Activated CD4-positive, CD25-positive, alpha-beta regulatory T cell (primary cell): Measurements from ENCODE around the gene MYOZ2.
"Not testable (repeated sequence)": the region's sequence is repeated elsewhere in the genome, so short reads cannot be mapped to it uniquely, and the experiment has no call there.

Source experiments
- DNase-seq, 4 experiments: peaks; one replicate each; lab custom pipeline; 2025; lab: John Stamatoyannopoulos, UW

MYOZ2 gene

DNA sequence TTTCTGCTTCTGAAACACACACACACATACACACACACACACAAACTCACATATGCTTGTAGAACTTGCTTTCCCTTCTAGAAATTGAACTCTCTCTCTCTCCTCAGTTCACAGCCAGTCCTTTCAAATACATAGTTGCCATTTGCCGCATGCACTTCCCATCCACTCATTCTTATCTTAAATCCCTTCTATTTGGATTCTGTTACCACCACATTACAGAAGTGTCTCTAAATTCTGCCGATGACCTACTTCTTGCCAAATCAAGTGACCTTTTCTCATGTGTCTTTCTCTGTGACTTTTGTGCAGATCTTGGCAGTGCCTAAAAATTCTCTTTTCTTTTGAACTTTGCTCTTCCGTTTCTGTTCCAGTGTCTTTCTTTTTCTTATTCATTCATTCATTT is 7.5 kb upstream of the MYOZ2 start:
- DNase-seq: no peak

DNA sequence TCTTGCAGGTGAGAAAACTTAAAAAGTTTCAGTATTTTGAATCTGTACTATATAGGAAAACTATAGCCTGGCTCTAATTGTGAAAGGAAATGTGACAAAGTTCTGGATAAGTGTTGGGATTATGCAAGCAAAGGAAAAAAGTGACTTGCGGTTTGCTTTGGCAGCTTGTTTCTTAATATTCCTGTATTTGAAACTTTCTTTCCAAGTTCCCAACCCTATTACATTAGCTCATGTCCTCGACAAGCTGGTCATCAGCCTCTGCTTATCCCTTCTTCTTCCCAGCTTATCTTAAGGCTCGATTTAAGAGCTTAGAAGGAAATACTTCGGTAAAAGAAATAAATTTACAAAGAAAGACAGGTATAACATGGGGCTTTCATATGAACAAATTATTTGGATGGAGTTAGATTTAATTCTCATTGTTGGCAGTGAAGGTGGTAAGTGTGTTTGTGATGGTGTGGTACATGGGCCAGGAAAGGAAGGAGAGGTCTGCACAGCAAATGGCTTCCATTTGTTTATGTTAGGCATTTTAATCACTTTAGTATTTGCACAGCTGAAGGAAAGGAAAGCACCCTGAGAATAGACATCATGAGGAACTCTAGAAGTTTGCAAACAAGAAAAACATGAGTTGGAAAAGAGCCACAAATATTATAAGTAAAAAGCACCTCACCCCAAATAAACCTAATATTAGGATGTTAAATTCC is 5.1 kb upstream of the MYOZ2 start:
- no peak for DNase-seq

DNA sequence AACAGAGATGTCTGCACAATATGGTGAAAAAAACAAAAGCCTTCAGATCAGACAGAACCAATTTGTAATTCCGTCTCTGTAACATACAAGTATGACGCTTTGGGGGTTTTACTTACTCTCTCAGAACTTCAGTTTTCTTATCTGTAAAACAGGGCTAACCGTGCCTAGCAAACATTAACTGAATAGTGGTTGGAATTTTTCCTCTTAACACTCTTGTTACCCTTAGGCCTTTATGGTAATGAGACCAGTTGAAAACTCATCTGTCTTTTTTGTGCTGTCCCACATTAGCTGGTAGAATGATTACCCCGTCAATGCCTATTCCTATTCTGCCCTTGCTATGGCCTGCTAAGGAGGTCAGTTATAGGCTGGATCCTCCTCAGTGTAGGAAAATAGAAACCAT is 4.5 kb upstream of the MYOZ2 start:
- DNase-seq: no peak

DNA sequence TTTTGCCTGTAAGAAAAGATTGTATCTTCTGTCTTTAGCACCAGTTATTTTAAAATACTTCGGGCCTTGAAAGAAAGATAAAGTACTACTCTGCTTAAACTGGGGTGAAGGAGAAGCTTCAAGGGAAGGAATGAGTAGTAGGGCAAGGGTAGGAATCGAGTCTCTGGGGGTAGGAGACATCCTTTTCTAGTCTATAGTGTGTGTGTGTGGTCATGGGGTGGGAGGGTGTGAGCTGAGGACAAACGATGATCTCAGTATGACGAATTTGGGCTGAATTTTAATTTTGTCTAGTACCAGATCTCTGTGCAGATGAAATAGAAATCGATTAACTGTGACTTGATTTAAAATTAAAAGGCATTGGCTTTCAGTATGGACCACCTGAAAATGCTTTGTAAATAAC is 3.3 kb upstream of the MYOZ2 start:
- DNase-seq: no peak

DNA sequence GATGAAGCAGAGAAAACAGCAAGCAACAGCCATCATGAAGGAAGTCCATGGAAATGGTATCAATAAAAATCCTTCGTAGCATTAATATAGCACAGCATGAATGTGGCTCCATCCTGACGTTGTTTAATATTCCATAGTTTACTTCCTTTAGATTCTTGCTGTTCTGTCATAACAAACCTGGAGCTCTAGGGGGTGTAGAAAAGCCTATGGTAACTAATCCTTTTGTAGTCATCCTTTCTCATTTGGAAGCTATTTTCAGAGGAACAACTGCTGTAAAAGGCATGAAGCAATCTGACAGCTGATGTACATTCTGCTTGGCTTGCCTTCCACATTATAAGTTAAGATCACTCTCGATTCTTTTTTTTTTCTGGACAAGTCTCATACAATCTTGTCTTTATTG is 914 bp downstream of the MYOZ2 start:
- DNase-seq: no peak

DNA sequence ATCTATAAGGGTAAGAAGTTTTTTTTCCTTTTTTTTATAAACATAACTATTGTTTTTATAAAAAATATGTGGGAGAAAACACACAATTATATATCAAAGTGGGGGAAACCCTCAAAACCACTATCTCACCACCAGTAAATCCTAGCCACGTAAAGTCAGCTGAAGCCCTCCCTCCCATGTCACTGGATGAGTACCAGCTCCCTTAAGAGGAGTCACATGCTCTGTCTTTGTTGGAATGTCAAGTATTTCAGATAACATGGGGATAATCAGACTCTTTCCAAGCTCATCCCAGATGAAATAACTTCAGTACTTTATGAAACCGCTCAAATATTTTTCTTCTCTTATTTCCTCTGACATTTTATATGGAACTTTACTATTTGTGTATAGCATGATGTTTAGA is 2.4 kb downstream of the MYOZ2 start:
- no peak for DNase-seq

DNA sequence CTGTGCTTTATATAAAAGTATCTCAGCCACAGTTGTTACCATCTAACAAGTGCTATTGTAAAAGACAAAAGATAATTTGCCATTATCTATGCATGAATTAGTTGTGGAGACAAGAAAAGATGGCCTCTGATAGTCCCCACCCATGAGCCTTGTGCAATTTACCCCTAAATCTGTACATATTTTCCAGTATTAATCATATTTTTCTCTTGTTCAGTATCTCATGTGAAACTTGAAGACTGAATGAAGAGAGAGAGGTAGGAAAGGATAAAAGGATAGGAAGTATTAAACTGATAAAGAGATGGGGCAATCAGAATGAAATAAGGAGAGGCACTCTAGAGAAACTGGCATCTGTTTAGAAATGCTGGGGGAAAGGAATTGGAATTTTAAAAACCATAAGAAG is 3.7 kb downstream of the MYOZ2 start:
- DNase-seq: no peak

DNA sequence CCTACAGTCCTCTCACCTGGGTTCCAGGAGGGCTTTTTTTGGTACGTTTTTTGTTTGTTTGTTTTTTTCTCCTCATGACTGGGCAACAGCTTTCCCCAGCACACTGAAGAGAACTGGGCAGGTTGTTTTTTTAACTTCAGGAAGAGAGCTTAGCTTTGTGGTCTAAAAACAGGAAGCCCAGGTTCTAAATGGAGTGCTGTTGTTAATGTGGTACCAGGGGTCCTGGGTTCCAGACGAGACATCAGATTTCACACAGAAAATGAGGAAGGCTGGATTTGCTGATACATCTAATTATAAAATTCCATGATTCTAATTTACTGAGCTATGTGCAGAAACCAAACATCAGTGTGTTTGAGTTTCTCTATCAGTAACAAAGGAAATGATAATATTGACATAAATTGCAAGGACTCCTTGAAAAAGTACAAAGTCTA is 4.2 kb downstream of the MYOZ2 start:
- no peak for DNase-seq

DNA sequence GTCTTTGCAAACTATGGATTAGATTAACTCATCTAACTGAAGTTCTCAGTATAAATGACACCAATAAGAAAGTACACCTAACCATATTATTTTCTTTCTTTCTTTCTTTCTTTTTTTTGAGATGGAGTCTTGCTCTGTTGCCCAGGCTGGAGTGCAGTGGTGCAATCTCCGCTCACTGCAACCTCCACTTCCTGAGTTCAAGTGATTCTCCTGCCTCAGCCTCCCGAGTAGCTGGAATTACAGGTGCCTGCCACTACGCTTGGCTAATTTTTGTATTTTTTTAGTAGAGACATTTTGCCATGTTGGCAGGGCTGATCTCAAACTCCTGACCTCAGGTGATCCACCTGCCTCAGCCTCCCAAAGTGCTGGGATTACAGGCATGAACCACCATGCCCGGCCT is 5.7 kb downstream of the MYOZ2 start:
- not testable (repeated sequence) for DNase-seq

DNA sequence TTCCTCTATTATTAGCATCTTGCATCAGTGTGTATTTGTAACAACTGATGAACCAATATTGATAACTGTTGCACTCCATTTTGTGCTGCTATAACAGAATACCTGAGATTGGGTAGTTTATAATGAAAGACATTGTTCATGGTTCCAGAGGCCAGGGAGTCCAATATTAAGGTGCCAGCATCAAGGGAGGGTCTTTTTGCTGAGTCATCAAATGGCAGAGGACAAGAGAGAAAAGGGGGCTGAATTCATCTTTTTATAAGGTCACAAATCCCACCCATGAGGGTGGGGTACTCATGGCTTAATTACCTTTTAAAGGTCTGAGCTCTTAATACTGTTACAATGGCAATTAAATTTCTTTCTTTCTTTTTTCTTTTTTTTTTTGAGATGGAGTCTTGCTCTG is 7.2 kb downstream of the MYOZ2 start:
- no peak for DNase-seq

DNA sequence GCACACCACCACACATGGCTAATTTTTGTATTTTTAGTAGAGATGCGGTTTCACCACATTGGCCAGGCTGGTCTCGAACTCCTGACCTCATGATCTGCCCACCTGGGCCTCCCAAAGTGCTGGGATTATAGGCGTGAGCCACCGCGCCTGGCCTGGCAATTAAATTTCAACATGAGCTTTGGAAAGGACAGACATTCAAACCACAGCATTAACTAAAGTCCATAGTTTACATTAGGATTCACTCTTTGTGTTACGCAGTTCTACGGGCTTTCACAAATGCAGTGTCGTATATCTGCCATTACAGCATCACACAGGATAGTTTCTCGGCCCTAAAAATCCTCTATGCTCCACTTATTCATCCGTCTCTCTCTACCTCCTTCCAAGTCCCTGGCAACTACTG is 7.7 kb downstream of the MYOZ2 start:
- not testable (repeated sequence) for DNase-seq

DNA sequence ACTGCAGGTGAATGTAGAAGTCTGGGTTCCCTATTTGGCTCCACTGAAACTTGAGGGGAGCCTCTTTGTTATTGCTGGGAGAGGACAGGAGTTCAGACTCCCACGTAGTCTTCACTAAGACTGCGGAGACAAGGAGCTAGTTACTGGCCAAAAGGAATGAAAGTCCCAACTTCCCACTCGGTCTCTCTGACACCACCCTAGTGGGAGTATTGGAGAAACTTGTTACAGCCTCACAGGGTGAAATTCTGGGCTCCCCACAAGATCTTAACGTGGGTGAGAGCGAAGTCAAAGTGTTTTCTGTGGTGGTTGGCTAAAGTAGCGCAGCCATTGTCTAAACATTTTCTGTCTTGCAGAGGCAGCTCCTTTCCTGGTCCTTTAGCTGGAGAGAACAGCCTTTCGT is 13.5 kb downstream of the MYOZ2 start:
- DNase-seq: no peak

DNA sequence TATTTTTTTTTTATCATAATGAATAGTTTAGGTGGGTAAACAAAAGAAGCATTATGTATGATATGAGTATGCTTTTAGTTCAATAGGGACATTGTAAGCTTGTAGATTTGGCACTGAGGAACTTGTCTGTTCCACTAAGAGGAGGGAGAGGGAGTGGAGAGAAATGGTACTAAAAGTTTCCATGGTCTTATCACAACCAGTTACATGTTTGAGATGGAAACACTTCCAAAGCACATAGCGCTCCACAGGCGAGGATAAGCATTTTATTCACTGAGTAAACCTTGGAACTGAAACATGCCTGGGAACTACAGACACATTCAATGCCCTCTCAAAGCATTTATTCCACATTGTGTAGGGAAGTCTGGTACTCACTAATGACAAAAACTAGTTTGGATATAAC is 15.5 kb downstream of the MYOZ2 start:
- no peak for DNase-seq

DNA sequence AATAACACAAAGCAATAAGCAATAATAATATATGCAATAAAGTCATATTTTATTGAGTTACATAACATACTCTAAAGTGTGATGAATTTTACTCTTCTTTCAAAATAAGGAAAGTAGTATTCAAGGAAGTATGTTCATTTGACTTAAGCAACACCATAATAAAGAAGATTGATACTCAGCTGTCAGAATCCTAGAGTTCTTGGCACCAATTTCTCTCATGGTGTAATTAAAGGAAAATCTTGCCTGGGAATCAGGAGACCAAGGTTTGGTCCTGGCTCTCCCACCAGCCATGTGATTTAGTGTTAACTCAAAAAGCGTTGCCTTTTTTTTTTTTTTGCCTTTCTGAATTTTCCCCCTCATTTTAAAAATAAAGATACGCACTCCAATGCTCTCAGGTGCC is 17.1 kb downstream of the MYOZ2 start:
- no peak for DNase-seq

DNA sequence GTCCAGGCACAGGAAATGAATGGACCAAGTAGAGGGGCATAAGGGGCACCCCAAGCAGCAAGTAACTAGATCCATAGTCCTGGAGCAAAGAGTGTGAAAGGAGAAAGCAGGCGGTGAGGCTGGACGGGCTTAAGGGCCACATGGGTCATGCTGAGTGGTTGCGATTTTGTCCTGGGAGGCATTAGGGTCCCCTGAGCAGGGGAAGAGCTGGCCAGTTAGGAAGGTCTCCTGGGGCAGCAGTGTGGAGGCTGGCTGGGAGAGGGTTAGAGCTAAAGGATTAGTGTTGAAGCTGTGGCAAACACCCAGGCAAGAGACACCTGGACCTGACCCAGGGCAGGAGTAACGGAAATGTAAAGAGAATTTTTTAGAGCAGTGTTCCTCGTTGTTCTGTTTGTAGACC is 26.5 kb downstream of the MYOZ2 start:
- DNase-seq: no peak

DNA sequence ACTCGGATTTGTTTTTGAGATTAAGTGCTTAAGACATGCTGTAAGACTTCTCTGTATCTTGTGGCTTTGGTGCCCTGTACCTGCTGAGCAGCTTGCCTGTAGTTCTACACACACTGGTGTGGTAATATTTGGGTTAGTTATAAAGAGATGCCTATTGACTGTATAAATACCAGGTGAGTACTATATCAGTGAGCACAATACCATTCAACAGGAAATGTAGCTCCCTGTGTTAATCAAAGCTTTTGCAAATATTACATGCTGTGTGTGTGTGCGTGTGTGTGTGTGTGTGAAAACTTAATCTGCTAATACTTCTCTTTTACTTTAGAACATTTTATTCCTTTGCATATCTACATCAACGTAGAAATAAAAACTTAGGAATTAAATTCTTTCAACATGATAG is 30.1 kb downstream of the MYOZ2 start:
- DNase-seq: no peak

DNA sequence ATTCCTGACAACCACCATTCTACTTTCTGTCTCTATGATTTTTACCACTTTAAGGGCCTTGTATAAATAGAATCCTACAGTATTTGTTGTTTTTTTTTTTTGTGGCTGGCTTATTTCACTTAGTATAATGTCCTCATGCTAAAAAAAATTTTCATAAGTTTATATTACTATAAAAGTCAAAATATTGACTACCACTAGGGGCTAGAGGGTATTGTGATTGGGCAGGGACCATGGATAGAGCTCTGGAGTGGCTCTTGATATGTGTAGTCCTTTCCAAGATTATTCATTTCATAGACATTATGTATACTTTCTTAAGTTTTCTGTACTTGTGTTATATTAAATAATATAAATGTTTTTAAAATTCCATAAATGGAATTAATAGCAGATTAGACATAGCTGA is 34.6 kb downstream of the MYOZ2 start:
- DNase-seq: no peak

DNA sequence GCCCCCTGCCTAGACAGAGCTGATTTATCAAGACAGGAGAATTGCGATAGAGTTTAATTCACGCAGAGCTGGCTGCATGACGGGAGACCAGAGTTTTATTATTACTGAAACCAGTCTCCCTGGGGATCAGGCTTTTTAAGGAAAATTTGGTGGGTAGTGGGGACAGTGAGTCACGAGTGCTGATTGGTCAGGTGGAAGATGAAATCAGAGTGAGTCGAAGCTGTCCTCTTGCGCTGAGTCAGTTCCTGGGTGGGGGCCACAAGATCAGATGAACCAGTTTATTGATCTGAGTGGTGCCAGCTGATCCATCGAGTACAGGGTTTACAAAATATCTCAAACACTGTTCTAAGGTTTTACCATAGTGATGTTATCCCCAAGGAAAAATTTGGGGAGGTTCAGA is 36.6 kb downstream of the MYOZ2 start:
- DNase-seq: no peak

DNA sequence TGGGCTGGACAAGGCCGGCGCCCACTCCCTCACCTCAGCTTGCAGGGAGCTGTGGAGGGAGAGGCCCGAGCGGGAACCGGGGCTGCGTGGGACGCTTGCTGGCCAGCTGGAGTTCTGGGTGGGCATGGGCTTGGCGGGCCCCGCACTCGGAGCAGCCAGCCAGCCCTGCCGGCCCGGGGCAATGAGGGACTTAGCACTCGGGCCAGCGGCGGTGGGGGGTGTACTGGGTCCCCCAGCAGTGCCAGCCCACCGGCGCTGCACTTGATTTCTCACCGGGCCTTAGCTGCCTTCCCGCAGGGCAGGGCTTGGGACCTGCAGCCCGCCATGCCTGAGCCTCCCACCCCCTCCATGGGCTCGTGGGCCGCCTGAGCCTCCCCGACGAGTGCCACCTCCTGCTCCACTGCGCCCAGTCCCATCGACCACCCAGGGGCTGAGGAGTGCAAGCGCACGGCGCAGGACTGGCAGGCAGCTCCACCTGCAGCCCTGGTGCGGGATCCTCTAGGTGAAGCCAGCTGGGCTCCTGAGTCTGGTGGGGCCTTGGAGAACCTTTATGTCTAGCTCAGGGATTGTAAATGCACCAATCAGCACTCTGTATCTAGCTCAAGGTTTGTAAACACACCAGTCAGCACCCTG is 38.2 kb downstream of the MYOZ2 start:
- not testable (repeated sequence) for DNase-seq

DNA sequence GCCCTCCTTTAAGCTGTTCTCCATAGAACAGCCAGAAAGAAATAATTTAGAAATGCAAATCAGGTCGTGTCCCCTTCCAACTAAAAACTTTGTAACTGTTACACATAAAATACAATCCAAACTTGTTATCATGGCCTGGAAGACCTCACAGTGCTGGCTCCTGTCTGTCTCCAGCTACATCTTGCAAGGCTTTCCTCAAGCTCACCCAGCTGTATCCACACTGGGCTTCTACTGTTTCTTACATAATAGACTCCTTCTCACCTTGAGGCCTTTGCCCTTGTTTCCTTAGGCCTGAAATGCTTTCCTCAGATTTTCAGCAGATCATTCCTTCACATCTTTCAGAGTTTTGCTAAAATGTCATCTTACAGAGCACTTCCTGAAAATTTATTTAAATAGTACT is 43.4 kb downstream of the MYOZ2 start:
- DNase-seq: no peak

DNA sequence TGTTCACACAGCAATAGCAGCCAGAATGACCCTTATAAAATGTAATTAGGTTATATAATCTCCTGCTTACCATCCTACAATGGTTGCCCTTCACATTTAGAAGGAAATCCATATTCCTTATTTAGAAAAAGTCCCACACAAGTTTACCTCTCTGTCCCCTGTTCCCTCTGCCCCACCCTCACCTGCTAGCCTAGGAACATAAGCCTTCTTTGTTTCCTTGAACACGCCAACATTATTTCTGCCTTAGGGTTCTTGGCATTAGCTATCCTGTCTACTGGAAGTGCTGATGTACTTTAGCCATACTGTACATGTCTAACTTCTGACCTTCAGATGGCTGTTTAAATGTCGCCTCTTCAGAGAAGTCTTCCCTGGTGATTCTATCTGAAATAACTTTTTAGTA is 48.5 kb downstream of the MYOZ2 start:
- DNase-seq: no peak

DNA sequence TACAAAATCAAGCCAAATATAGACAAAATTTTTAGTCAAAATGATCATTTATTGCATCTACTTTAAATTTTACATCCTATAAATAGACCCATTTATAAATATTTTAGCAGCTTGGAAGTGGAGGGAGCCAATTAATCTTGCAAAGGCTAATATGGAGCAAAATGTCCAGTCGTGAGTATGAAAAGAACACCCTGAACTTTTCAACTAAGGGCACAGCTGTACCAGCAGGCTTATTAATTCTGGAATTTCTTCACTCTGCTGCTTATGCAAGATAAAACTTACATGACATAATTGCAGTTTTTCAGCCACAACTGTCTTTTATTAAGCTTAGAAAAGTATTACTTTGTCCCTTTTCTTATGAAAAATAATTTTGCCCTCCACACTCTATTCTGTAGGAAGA is 54.0 kb downstream of the MYOZ2 start:
- DNase-seq: no peak

DNA sequence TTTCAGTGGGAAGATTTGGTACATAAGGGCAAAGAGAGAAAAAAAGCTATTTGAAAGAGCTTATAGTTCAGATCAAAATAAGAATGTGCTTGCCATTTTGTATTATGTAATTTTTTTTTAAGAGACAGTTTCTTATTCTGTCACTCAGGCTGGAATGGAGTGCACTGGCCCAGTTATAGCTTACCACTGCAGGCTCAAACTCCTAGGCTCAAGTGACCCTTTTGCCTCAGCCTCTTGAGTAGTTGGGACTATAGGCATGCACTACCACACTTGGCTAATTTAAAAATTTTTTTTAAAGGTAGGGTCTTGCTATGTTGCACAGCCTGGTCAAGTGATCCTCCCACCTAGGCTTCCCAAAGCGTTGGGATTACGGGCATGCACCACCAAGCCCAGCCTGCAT is 54.7 kb downstream of the MYOZ2 start:
- DNase-seq: no peak

DNA sequence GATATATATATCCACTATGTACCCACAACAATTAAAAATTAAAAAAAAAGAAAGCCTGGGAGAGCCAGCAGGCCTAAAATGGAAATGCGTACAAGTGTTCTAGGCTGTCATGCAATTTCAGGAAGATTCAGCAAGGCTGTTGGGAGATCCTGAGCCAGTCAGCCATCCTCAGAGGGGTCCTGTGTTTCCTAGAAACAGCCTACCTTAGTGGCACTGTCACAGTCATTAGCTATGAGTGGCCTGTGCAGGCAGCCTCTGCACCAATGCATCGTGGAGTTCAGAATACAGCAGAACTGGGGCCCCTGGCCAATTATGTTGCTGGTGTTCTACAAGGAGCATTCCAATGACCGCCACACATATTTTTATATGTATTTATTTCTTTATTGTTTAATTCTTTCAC is 55.9 kb downstream of the MYOZ2 start:
- DNase-seq: no peak
